ENCODE data around the gene EBI3.
"Not testable (repeated sequence)": the region's sequence is repeated elsewhere in the genome, so short reads cannot be mapped to it uniquely, and the experiment has no call there.

EBI3 gene

GRCh38 chr19:4266253-4267000 lies 37.1 kb downstream of the EBI3 start:
- Histone ChIP-seq H3K9ac (ENCODE audit: low read length in 2 of 2) (no peak overlapping the region), H3K27me3 (ENCODE audit: control insufficient read depth in 1 of 2, insufficient read depth in 2 of 2, low read length in 2 of 2) (no peaks in the 10 kb centered on the region), H3K9me3 (ENCODE audit: control insufficient read depth in 2 of 2, low read length in 2 of 2) (no peaks in the 10 kb centered on the region), H3K27ac (ENCODE audit: low read length) (no peak overlapping the region), H3K4me3 (ENCODE audit: low read length in 2 of 2) (no peak overlapping the region), H3K4me1 (ENCODE audit: control insufficient read depth, insufficient read depth, low read length) (no peaks in the 10 kb centered on the region), H3K36me3 (ENCODE audit: control insufficient read depth in 2 of 2, insufficient read depth in 2 of 2, low read length in 2 of 2) (peaks cover 21 to 24% of the 10 kb centered on the region in 2 donors)

- no peaks in the 10 kb centered on the region for H3K9me3 ChIP-seq (ENCODE audit: control insufficient read depth in 2 of 2, low read length in 2 of 2)
- no peak overlapping the region for H3K4me3 ChIP-seq (ENCODE audit: low read length in 2 of 2)
- H3K27ac ChIP-seq (ENCODE audit: low read length): no peak overlapping the region
- H3K4me1 ChIP-seq (ENCODE audit: control insufficient read depth, insufficient read depth, low read length): no peaks in the 10 kb centered on the region
- H3K9ac ChIP-seq (ENCODE audit: low read length in 2 of 2): no peak overlapping the region
- peaks cover 21 to 22% of the 10 kb centered on the region in 2 donors for H3K36me3 ChIP-seq (ENCODE audit: control insufficient read depth in 2 of 2, insufficient read depth in 2 of 2, low read length in 2 of 2)
- H3K27me3 ChIP-seq (ENCODE audit: control insufficient read depth in 1 of 2, insufficient read depth in 2 of 2, low read length in 2 of 2): no peaks in the 10 kb centered on the region
Measured at GRCh38 chr19:4267101-4267900, 38.0 kb downstream of the EBI3 start.

- Histone ChIP-seq H3K4me3 (ENCODE audit: low read length in 2 of 2) (no peak overlapping the region), H3K9ac (ENCODE audit: low read length in 2 of 2) (no peak overlapping the region), H3K4me1 (ENCODE audit: control insufficient read depth, insufficient read depth, low read length) (no peaks in the 10 kb centered on the region), H3K27me3 (ENCODE audit: control insufficient read depth in 1 of 2, insufficient read depth in 2 of 2, low read length in 2 of 2) (no peaks in the 10 kb centered on the region), H3K27ac (ENCODE audit: low read length) (no peak overlapping the region), H3K9me3 (ENCODE audit: control insufficient read depth in 2 of 2, low read length in 2 of 2) (no peaks in the 10 kb centered on the region), H3K36me3 (ENCODE audit: control insufficient read depth in 2 of 2, insufficient read depth in 2 of 2, low read length in 2 of 2) (peaks cover 16 to 20% of the 10 kb centered on the region in 2 donors)
Measured at GRCh38 chr19:4267901-4268815, 38.8 kb downstream of the EBI3 start.

DNA sequence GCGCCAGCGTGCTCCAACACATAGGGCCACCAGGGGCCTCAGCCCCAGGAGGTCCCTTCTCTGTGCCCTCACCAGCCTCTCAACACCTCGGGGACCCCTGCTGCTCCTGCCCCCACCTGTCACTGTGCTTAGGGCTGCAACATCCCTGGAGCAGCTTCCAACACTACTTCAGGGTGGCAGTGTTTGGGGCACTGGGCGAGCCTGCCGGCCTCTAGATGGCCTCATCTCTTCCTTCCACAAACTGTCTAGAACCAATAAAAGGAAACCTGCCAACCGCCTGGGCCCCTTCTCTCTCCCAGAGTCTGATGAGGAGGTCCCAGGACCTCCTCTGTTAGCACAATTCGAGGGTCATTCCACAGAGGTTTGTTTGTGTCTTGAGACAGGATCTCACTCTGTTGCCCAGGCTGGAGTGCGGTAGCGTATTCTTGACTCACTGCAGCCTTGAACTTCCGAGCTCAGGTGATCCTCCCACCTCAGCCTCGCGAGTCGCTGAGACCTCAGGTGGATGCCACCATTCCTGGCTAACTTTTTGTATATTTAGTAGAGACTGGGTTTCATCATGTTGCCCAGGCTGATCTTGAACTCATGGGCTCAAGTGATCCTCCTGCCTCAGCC lies 39.6 kb downstream of the EBI3 start:
- Histone ChIP-seq H3K27me3 (ENCODE audit: control insufficient read depth in 1 of 2, insufficient read depth in 2 of 2, low read length in 2 of 2) (no peaks in the 10 kb centered on the region), H3K27ac (ENCODE audit: low read length) (no peak overlapping the region), H3K4me1 (ENCODE audit: control insufficient read depth, insufficient read depth, low read length) (no peaks in the 10 kb centered on the region), H3K9ac (ENCODE audit: low read length in 2 of 2) (no peak overlapping the region), H3K36me3 (ENCODE audit: control insufficient read depth in 2 of 2, insufficient read depth in 2 of 2, low read length in 2 of 2) (peaks cover 15 to 19% of the 10 kb centered on the region in 2 donors), H3K4me3 (ENCODE audit: low read length in 2 of 2) (no peak overlapping the region), H3K9me3 (ENCODE audit: control insufficient read depth in 2 of 2, low read length in 2 of 2) (no peaks in the 10 kb centered on the region)

DNA sequence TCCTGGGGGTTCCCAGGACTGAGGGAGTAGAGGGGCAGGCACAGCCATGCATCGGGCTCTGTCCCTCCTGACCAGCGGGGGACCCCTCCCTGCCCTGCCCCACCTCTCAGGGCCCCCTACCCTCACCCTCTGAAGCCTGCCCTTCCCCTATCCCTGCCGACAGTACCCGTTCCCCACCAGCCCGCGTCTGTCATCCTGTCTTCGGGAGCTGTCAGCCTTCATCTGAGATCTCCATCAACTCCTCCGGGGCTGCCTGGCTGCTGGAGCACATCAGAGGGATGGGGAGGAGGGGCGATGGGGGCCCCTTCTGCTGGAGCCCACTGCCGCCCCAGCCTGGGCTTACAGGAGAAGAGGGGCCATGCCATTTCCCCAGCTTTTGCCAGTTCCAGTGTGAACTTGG lies 43.6 kb downstream of the EBI3 start:
- H3K4me1 ChIP-seq (ENCODE audit: control insufficient read depth, insufficient read depth, low read length): no peaks in the 10 kb centered on the region
- H3K9ac ChIP-seq (ENCODE audit: low read length in 2 of 2): no peak overlapping the region
- peaks cover under 1 to 3% of the 10 kb centered on the region in 2 donors for H3K27me3 ChIP-seq (ENCODE audit: control insufficient read depth in 1 of 2, insufficient read depth in 2 of 2, low read length in 2 of 2)
- H3K36me3 ChIP-seq (ENCODE audit: control insufficient read depth in 2 of 2, insufficient read depth in 2 of 2, low read length in 2 of 2): peaks cover 11 to 12% of the 10 kb centered on the region in 2 donors
- H3K4me3 ChIP-seq (ENCODE audit: low read length in 2 of 2): no peak overlapping the region
- H3K27ac ChIP-seq (ENCODE audit: low read length): no peak overlapping the region
- H3K9me3 ChIP-seq (ENCODE audit: control insufficient read depth in 2 of 2, low read length in 2 of 2): no peaks in the 10 kb centered on the region

DNA sequence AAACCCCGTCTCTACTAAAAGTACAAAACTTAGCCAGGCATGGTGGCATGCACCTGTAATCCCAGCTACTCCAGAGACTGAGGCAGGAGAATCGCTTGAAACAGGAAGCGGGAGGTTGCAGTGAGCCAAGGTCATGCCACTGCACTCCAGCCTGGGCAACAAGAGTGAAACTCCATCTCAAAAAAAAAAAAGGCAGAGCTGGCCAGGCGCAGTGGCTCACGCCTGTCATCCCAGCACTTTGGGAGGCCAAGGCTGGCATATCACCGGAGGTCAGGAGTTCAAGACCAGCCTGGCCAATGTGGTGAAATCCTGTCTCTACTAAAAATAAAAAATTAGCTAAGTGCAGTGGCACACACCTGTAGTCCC lies 45.0 kb downstream of the EBI3 start:
- H3K27me3 ChIP-seq (ENCODE audit: control insufficient read depth in 1 of 2, insufficient read depth in 2 of 2, low read length in 2 of 2): peaks cover 7 to 11% of the 10 kb centered on the region in 2 donors
- H3K4me1 ChIP-seq (ENCODE audit: control insufficient read depth, insufficient read depth, low read length); H3K9me3 ChIP-seq (ENCODE audit: control insufficient read depth in 2 of 2, low read length in 2 of 2); H3K4me3 ChIP-seq (ENCODE audit: low read length in 2 of 2); H3K27ac ChIP-seq (ENCODE audit: low read length); H3K9ac ChIP-seq (ENCODE audit: low read length in 2 of 2); H3K36me3 ChIP-seq (ENCODE audit: control insufficient read depth in 2 of 2, insufficient read depth in 2 of 2, low read length in 2 of 2): not testable (repeated sequence)

DNA sequence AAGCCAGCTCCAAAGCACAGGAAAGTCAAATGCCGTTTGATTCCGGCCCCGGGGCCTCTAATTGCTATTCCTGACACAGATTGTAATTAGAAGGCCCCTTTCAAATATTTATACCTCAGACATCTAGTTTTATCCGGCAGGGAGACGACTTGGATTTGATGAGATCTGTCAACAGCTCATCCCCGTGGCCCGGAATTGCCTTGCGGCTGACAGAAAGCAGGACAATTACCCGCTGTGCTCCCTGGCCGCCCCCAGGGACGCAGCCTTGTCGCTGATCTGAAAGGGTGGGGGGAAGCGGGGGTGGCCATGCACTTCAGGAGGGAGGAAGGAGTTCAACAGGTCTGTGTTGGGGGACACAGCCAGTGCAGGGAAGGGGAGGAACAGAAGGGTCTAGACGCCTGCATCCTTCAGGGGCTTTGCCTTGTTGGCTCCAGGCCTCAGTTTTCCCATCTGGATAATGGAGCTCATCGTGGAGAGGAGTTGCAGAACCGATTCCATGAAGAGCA lies 47.9 kb downstream of the EBI3 start:
- H3K36me3 ChIP-seq (ENCODE audit: control insufficient read depth in 2 of 2, insufficient read depth in 2 of 2, low read length in 2 of 2): no peaks in the 10 kb centered on the region
- H3K9ac ChIP-seq (ENCODE audit: low read length in 2 of 2): no peak overlapping the region
- H3K9me3 ChIP-seq (ENCODE audit: control insufficient read depth in 2 of 2, low read length in 2 of 2): no peaks in the 10 kb centered on the region
- no peak overlapping the region for H3K27ac ChIP-seq (ENCODE audit: low read length)
- peaks cover 18 to 29% of the 10 kb centered on the region in 2 donors for H3K27me3 ChIP-seq (ENCODE audit: control insufficient read depth in 1 of 2, insufficient read depth in 2 of 2, low read length in 2 of 2)
- no peak overlapping the region for H3K4me3 ChIP-seq (ENCODE audit: low read length in 2 of 2)
- peaks cover 9% of the 10 kb centered on the region for H3K4me1 ChIP-seq (ENCODE audit: control insufficient read depth, insufficient read depth, low read length)

GRCh38 chr19:4278010-4278409 lies 48.7 kb downstream of the EBI3 start:
- Histone ChIP-seq H3K36me3 (ENCODE audit: control insufficient read depth in 2 of 2, insufficient read depth in 2 of 2, low read length in 2 of 2) (no peaks in the 10 kb centered on the region), H3K9ac (ENCODE audit: low read length in 2 of 2) (no peak overlapping the region), H3K9me3 (ENCODE audit: control insufficient read depth in 2 of 2, low read length in 2 of 2) (no peaks in the 10 kb centered on the region), H3K27ac (ENCODE audit: low read length) (no peak overlapping the region), H3K4me1 (ENCODE audit: control insufficient read depth, insufficient read depth, low read length) (peaks cover 9% of the 10 kb centered on the region), H3K4me3 (ENCODE audit: low read length in 2 of 2) (no peak overlapping the region), H3K27me3 (ENCODE audit: control insufficient read depth in 1 of 2, insufficient read depth in 2 of 2, low read length in 2 of 2) (peaks cover 21 to 32% of the 10 kb centered on the region in 2 donors)

DNA sequence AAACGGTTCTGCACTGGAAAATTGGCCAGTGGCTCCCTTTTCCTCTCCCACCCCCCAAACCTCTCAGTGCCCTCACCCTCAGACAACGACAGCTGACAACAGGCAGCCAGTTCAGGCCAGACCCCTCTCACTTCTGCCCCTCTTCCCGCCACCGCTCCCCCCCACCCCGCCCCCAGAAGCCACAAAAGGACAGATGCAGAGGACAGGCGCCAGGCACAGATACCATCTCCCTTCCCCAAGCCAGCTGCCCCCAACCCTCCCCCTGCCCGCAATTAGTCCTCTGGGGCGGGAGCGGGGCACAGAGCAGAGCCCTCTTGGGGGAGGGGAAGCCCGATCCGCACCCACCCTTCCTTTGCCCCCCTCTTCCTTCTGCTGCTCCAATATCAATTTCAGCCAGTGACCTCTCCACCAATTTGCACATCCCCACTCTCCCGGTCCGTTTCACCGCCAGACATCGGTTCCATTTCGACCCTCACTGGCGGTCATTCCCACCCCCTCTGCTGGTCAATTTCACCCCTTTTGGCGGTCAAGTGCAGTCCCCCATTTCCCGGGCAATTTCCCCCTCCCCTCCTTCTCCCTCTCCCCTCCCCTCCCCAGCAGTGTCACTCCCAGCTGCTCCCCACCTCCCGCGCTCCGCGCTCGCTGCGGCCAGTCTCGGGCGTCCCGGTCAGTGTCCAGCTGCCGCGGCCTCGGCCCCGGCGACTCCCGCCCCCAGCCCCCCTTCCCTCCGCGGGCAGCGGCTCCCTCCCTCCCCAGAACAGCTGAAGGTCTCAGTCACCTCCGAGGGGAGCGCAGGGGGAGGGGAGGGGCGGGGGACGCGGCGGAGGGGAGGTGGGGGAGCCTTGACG lies 49.3 kb downstream of the EBI3 start, which contains the start of gene SHD:
Gene SHD (plus strand): TSS at position 848 of the 848 bp plus-strand sequence. CDS start 798 bp downstream, outside the sequence.
- Histone ChIP-seq H3K9me3 (ENCODE audit: control insufficient read depth in 2 of 2, low read length in 2 of 2) (no peaks in the 10 kb centered on the region), H3K27me3 (ENCODE audit: control insufficient read depth in 1 of 2, insufficient read depth in 2 of 2, low read length in 2 of 2) (peaks cover 23 to 32% of the 10 kb centered on the region in 2 donors), H3K36me3 (ENCODE audit: control insufficient read depth in 2 of 2, insufficient read depth in 2 of 2, low read length in 2 of 2) (no peaks in the 10 kb centered on the region), H3K4me3 (ENCODE audit: low read length in 2 of 2) (no peak within 1 kb of the TSS), H3K4me1 (ENCODE audit: control insufficient read depth, insufficient read depth, low read length) (peaks cover 9% of the 10 kb centered on the region), H3K27ac (ENCODE audit: low read length) (no peak within 1 kb of the TSS), H3K9ac (ENCODE audit: low read length in 2 of 2) (no peak within 1 kb of the TSS)
